Lower leg skin (tissue), 4 donors: ENCODE measurements around the gene ARHGEF11. TPM values are rescaled to one million over a fixed set of nuclear protein-coding genes. Genes with fewer than 3 reads are reported as not detected.

Experiments
- DNase-seq, 2 donors: peaks; one replicate each; pipeline ENCODE4 v3.0.0-alpha.2; 2019; ENCODE audit warnings: low spot score in 2 of 2
- H3K4me3 ChIP-seq: fragments of 200-600 bp; sonication (generic); 2 replicates; pipeline ENCODE4 v1.5.1; 2017; ENCODE audit warnings: mild to moderate bottlenecking, low read depth; ENCODE audit not compliant: poor library complexity, severe bottlenecking
- POLR2A ChIP-seq, 2 donors: fragments of 450-650 bp; IDR thresholded peaks; one replicate each; pipeline ENCODE4 v1.6.1; 2016 to 2017; ENCODE audit warnings: antibody characterized with exemption in 2 of 2, mild to moderate bottlenecking in 1 of 2, moderate library complexity in 1 of 2
- WGBS, 2 donors: methylation state at CpG; one replicate each; pipeline ENCODE4 v1.1.5; 2018; 5-methylcytosine and 5-hydroxymethylcytosine counted together
- intact Hi-C: fragments of 100-400 bp; cut with DNase I; formaldehyde crosslinking; loops from one replicate; pipeline ENCODE4 v1.15.0; 2023; ENCODE audit warnings: low total_unique reads
- total RNA-seq, 4 donors: library from RNA; depleted of rRNA; stranded (reverse); fragments of >200 nt; gene quantifications; one replicate each; pipeline ENCODE4 v1.1.0, GENCODE V29; 2016
- TF ChIP-seq, protein P1 (sequence below), 3 donors: fragments of 450-650 bp; IDR thresholded peaks; one replicate each; pipeline ENCODE4 v1.5.1; 2016; ENCODE audit warnings: antibody characterized with exemption in 3 of 3, mild to moderate bottlenecking in 3 of 3, moderate library complexity in 2 of 3

ARHGEF11 gene
- total RNA-seq, 4 donors from 2014 or later, result 16.3 to 30.9 (median 27.3) TPM

DNA sequence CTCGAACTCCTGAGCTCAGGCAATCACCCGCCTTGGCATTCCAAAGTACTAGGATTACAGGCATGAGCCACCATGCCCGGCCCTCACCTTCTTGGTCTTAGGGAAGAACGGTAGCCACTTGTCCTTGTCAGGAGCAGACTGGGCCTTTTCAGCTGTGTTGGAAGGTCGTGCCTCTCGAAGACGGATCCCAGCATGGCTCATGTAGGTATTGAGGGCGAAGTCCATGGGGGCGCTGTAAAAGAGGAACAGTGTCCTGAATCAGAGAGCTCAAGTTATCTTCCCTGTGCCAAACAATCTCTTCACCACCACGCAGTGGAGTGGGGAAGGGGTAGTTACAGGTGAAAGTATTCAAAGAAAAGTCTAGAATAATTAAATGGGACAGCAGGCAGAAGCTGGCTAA, 89.2 kb downstream of the ARHGEF11 start:
- no peak overlapping the region for H3K4me3 ChIP-seq
- 93 to 96% methylated on average over 10 of the region's 10 CpGs for WGBS, 2 donors
- TF ChIP-seq POLR2A (IDR thresholded peaks at IDR 0.05), result no peak
- TF ChIP-seq, protein P1, sequence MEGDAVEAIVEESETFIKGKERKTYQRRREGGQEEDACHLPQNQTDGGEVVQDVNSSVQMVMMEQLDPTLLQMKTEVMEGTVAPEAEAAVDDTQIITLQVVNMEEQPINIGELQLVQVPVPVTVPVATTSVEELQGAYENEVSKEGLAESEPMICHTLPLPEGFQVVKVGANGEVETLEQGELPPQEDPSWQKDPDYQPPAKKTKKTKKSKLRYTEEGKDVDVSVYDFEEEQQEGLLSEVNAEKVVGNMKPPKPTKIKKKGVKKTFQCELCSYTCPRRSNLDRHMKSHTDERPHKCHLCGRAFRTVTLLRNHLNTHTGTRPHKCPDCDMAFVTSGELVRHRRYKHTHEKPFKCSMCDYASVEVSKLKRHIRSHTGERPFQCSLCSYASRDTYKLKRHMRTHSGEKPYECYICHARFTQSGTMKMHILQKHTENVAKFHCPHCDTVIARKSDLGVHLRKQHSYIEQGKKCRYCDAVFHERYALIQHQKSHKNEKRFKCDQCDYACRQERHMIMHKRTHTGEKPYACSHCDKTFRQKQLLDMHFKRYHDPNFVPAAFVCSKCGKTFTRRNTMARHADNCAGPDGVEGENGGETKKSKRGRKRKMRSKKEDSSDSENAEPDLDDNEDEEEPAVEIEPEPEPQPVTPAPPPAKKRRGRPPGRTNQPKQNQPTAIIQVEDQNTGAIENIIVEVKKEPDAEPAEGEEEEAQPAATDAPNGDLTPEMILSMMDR (IDR thresholded peaks at IDR 0.05), result no peak
- DNase-seq, result no peak
- intact Hi-C loops, result no loop called here

DNA sequence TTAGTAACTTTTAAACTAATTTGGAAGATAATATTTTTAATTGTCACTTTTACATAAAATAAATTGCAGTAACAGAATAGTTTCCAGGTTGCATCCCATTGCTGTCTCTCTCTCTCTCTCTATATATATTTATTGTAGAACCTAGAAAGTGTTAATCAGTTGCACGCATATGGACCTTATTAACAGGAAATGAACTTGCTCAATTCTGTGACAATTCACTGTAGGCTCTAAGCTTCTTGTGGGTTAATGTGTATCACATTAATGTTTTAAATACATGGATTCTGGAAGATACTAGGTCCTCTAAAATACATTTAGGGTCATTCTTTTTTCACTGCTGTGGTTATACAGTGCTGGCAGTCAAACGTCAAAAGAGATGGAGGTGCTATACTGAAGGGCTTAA, 92.0 kb downstream of the ARHGEF11 start:
- 73 to 82% methylated on average over 2 of the region's 2 CpGs for WGBS, 2 donors
- DNase-seq, result no peak
- H3K4me3 ChIP-seq, result no peak overlapping the region
- no peak for TF ChIP-seq POLR2A (IDR thresholded peaks at IDR 0.05)
- TF ChIP-seq, protein P1 (IDR thresholded peaks at IDR 0.05), result no peak
- intact Hi-C loops, result no loop called here

DNA sequence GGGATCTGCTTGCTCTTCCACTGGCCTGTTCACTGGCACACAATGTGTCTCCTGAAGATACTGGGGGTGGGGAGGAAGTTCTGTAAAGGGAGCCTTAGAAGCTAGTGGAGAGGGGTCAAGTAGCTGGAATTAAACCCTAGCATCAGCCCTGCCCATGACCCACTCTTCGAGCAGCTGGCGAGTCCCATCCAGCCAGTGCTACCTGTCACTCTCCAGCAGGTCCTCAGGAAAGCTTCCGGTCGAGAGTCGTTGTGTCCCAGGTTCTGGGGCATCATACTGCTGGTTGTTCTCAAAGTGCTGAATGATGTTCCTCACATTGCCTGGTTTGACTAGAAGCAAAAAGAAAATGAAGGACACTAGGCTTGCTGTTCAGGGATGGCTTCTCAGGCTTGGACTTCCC, 94.2 kb downstream of the ARHGEF11 start:
- no peak overlapping the region for H3K4me3 ChIP-seq
- DNase-seq, result peak in 1 of 2 donors; percentile 68
- TF ChIP-seq POLR2A (IDR thresholded peaks at IDR 0.05), result no peak
- TF ChIP-seq, protein P1 (IDR thresholded peaks at IDR 0.05), result no peak
- intact Hi-C loops, result no loop called here
- WGBS, 2 donors, result 93 to 98% methylated on average over 5 of the region's 5 CpGs

DNA sequence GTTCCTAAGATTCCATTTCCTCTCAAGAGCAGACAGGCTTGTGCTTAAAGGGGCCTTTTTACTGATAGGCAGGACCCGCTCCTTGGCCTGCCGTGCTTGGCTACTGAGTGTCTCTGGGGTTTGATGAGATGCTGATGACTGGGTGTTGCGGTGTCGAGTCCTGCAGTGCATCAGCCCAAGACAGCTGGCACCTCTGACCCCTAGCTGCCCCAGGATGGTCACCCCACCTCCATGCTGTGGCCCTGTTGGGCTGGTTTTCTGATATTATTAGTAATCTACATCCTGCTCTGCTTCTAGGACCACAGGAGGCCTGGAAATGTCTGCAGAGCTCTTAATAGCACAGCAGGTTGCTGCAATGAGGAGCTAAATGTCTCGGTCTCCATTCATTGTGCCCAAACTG, 96.4 kb downstream of the ARHGEF11 start:
- TF ChIP-seq POLR2A (IDR thresholded peaks at IDR 0.05), result no peak
- TF ChIP-seq, protein P1 (IDR thresholded peaks at IDR 0.05), result no peak
- no peak for DNase-seq
- intact Hi-C loops, result no loop called here
- H3K4me3 ChIP-seq, result no peak overlapping the region
- whole genome bisulfite sequencing, 2 donors, result 93 to 98% methylated on average over 5 of the region's 5 CpGs

DNA sequence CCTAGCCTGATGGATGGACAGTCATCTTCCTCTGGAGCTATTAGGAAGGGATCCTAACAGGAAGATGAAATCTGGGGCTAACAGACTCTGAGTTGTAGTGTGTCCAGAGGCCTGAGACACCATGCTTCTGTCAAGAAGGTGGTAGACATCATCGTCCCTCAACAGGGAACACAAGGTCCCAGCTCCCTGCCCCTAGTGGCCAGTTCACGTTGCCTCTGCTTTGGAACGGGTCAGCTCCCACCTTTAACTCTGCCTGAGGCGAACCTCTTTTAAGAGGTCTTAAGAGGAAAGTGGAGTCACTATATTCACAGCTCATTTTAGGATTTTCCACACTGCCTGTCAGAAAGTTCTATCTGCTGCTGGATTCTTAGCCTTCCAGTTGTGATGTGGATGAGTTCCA, 96.8 kb downstream of the ARHGEF11 start:
- no peak for DNase-seq
- intact Hi-C loops, result no loop called here
- TF ChIP-seq, protein P1 (IDR thresholded peaks at IDR 0.05), result no peak
- no peak for TF ChIP-seq POLR2A (IDR thresholded peaks at IDR 0.05)
- H3K4me3 ChIP-seq, result no peak overlapping the region
- WGBS, 2 donors, result 80 to 92% methylated on average over 4 of the region's 4 CpGs

DNA sequence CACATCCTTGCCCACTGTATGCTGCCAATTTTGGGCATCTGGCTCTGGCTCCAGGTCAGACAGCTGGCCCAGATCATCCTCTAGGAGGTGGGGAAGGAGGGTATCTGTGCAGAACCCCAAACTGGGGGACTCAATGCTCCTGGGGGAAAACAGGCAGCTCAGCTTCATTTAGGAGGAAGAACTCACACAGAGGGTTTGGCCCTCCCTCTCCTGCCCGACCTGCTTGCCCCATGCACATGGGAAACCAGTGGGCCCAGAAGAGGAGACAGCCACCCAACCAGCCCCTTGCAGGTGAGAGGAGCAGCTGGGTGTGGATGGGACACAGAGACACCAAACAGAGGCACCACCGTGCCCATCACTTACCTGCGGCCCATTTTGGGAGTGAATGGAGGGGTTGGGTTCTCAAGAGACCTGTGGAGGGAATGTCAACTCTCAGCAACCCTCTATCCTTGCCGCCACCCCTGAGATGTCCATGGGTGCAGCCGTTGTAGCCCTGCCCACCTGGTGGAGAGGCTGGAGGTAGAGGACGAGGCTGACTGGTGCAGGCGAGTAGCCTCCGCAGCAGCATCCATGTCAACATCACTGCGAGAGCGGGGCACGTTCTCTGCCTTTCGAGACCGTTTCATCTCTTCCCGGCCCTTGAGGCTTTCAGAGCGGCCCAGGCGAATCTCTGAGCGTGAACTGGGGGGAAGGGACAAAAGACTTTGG, 97.6 kb downstream of the ARHGEF11 start:
- WGBS, 2 donors, result 94 to 97% methylated on average over 17 of the region's 17 CpGs
- H3K4me3 ChIP-seq, result no peak overlapping the region
- intact Hi-C loops, result no loop called here
- DNase-seq, result no peak
- no peak for TF ChIP-seq POLR2A (IDR thresholded peaks at IDR 0.05)
- TF ChIP-seq, protein P1 (IDR thresholded peaks at IDR 0.05), result no peak
